GM23248 (cell line): ENCODE results near the gene FUT8.

Experiments used
- EZH2 ChIP-seq: fragments of 200-600 bp; sonication (generic); IDR thresholded peaks from 2 replicates; pipeline ENCODE4 v1.6.1; 2018; ENCODE audit warnings: antibody characterized with exemption, mild to moderate bottlenecking; ENCODE audit not compliant: insufficient read depth, poor library complexity, severe bottlenecking
- EZH2phosphoT487 ChIP-seq: fragments of 200-600 bp; sonication (generic); IDR thresholded peaks from 2 replicates; pipeline ENCODE4 v1.6.1; 2018; ENCODE audit warnings: antibody characterized with exemption, moderate library complexity, mild to moderate bottlenecking, low read depth; ENCODE audit not compliant: insufficient read depth

DNA sequence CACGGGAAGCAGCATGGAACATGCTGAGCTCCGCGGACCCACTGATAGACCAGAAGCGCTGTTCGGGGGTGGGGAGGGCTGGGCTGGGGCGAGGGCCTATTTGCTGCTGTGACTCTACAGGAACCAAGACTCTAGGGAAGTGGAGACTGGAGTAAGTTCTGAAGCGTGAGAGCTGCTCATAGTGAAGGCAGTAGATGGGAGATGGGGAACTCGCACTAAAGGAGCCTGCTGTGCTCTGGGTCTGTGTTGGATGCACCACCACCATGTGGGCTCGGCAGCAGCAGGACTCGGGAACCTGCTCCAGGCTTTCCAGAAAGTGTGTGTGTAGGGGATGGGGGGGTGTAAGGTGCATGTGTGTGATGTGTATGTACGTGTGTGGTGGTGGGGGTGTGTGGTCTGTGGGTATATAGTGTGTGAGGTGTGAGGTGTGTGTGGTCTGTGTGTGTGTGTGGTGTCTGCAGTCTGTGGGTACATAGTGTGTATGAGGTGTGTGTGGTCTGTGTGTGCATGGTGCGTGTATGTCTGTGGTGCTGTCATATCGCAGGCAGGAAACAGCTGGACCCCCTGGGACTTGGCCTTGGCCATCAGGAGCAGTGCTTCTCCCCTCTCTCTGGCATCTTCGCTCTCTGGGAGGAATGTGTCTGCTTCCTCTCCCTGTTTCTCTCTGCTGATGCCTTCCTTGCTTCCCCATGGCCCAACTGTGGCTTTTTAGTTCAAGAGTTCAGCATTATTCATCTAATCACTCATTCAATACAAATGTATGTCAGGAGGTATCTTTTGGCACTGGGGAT, 378.9 kb downstream of the FUT8 start:
- no peak for TF ChIP-seq EZH2phosphoT487
- TF ChIP-seq EZH2: no peak
